OCI-LY3 (cell line): ENCODE results near the gene ABTB2.

ENCODE experiments used
- EZH2phosphoT487 ChIP-seq: fragments of 200-600 bp; shearing (Covaris generic); IDR thresholded peaks from 2 replicates; pipeline ENCODE4 v1.6.1; 2018; ENCODE audit warnings: antibody characterized with exemption, mixed run types, low read depth
- TF ChIP-seq, protein P1 (sequence below): fragments of 200-600, 300-600 bp; sonication (generic); IDR thresholded peaks from 2 replicates; pipeline ENCODE4 v1.5.1; 2014; ENCODE audit warnings: antibody characterized with exemption, low read length, low read depth

GRCh38 chr11:34273099-34273498 is 84.7 kb downstream of the ABTB2 start:
- TF ChIP-seq, protein P1, sequence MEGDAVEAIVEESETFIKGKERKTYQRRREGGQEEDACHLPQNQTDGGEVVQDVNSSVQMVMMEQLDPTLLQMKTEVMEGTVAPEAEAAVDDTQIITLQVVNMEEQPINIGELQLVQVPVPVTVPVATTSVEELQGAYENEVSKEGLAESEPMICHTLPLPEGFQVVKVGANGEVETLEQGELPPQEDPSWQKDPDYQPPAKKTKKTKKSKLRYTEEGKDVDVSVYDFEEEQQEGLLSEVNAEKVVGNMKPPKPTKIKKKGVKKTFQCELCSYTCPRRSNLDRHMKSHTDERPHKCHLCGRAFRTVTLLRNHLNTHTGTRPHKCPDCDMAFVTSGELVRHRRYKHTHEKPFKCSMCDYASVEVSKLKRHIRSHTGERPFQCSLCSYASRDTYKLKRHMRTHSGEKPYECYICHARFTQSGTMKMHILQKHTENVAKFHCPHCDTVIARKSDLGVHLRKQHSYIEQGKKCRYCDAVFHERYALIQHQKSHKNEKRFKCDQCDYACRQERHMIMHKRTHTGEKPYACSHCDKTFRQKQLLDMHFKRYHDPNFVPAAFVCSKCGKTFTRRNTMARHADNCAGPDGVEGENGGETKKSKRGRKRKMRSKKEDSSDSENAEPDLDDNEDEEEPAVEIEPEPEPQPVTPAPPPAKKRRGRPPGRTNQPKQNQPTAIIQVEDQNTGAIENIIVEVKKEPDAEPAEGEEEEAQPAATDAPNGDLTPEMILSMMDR: no peak
- TF ChIP-seq EZH2phosphoT487: no peak
